ENCODE data around the gene PIM3. TPM values are rescaled to one million over a fixed set of nuclear protein-coding genes. Genes with fewer than 3 reads are reported as not detected.
A peak's percentile ranks its signal among the peaks of the same experiment; 100 is the strongest.

Gene PIM3
- total RNA-seq, 2 experiments from 2014 or later = 224 to 230 TPM

GRCh38 chr22:49922484-49922883 is 38.1 kb upstream of the PIM3 start:
- Mint-ChIP-seq H3K27ac (no peak overlapping the region), H3K9me3 (no peaks in the 10 kb centered on the region), H3K4me3 (no peak overlapping the region), H3K4me1 (ENCODE audit: low read depth) (peaks cover 36% of the 10 kb centered on the region), H3K27me3 (no peaks in the 10 kb centered on the region), H3K36me3 (ENCODE audit: low read depth) (peaks cover 14% of the 10 kb centered on the region)
- Histone ChIP-seq H3K4me1 (ENCODE audit: insufficient read depth, low read length) (peaks cover 40% of the 10 kb centered on the region), H3K27ac (ENCODE audit: low read depth in 1 of 2, low read length in 2 of 2) (no peak overlapping the region), H3K36me3 (ENCODE audit: insufficient read depth, low read length) (peaks cover 20% of the 10 kb centered on the region), H3K27me3 (ENCODE audit: control insufficient read depth in 1 of 2, insufficient read depth in 2 of 2, low read length in 2 of 2) (no peaks in the 10 kb centered on the region), H3K9me3 (ENCODE audit: control insufficient read depth in 1 of 2, insufficient read depth in 1 of 2, low read length in 2 of 2) (no peaks in the 10 kb centered on the region), H3K4me3 (ENCODE audit: low read length) (no peak overlapping the region)
- DNase-seq (no peak), ATAC-seq (ENCODE audit: poor library complexity) (no peak)
- no peak for TF ChIP-seq CTCF (IDR thresholded peaks at IDR 0.05)
- POLR2A ChIA-PET = no interaction called here
- intact Hi-C loops (cut with DNase I, micrococcal nuclease) = loop anchor here in 1 of 2 experiments (10.0 kb wide), 1 partner anchor 222 kb away; no protein-coding TSS in a partner anchor
- CTCF ChIA-PET = no interaction called here

GRCh38 chr22:49922926-49923325 is 37.6 kb upstream of the PIM3 start:
- Mint-ChIP-seq H3K4me3 (peak overlapping the region; percentile 45), H3K36me3 (ENCODE audit: low read depth) (peaks cover 12% of the 10 kb centered on the region), H3K9me3 (no peaks in the 10 kb centered on the region), H3K27me3 (no peaks in the 10 kb centered on the region), H3K4me1 (ENCODE audit: low read depth) (peaks cover 35% of the 10 kb centered on the region), H3K27ac (peak overlapping the region; percentile 20)
- no peak for TF ChIP-seq CTCF (IDR thresholded peaks at IDR 0.05)
- ATAC-seq (ENCODE audit: poor library complexity) = no peak
- no peak overlapping the region for H3K4me3 ChIP-seq (ENCODE audit: low read length)
- H3K36me3 ChIP-seq (ENCODE audit: insufficient read depth, low read length) = peaks cover 20% of the 10 kb centered on the region
- H3K4me1 ChIP-seq (ENCODE audit: insufficient read depth, low read length) = peaks cover 36% of the 10 kb centered on the region
- intact Hi-C loops (cut with DNase I, micrococcal nuclease) = loop anchor here in 1 of 2 experiments (10.0 kb wide), 1 partner anchor 222 kb away; no protein-coding TSS in a partner anchor
- no peaks in the 10 kb centered on the region for H3K9me3 ChIP-seq (ENCODE audit: control insufficient read depth in 1 of 2, insufficient read depth in 1 of 2, low read length in 2 of 2)
- H3K27me3 ChIP-seq (ENCODE audit: control insufficient read depth in 1 of 2, insufficient read depth in 2 of 2, low read length in 2 of 2) = no peaks in the 10 kb centered on the region
- ChIA-PET CTCF (no interaction called here), POLR2A (no interaction called here)
- H3K27ac ChIP-seq (ENCODE audit: low read depth in 1 of 2, low read length in 2 of 2) = no peak overlapping the region
- no peak for DNase-seq

GRCh38 chr22:49923445-49923844 is 37.1 kb upstream of the PIM3 start:
- Histone ChIP-seq H3K27ac (ENCODE audit: low read depth in 1 of 2, low read length in 2 of 2) (no peak overlapping the region), H3K4me1 (ENCODE audit: insufficient read depth, low read length) (peaks cover 36% of the 10 kb centered on the region), H3K36me3 (ENCODE audit: insufficient read depth, low read length) (peaks cover 20% of the 10 kb centered on the region), H3K4me3 (ENCODE audit: low read length) (no peak overlapping the region), H3K27me3 (ENCODE audit: control insufficient read depth in 1 of 2, insufficient read depth in 2 of 2, low read length in 2 of 2) (no peaks in the 10 kb centered on the region), H3K9me3 (ENCODE audit: control insufficient read depth in 1 of 2, insufficient read depth in 1 of 2, low read length in 2 of 2) (no peaks in the 10 kb centered on the region)
- H3K9me3 Mint-ChIP-seq = no peaks in the 10 kb centered on the region
- peak overlapping the region; percentile 45 for H3K4me3 Mint-ChIP-seq
- no peaks in the 10 kb centered on the region for H3K27me3 Mint-ChIP-seq
- intact Hi-C loops (cut with DNase I, micrococcal nuclease) = loop anchor here in 1 of 2 experiments (10.0 kb wide), 1 partner anchor 221 kb away; no protein-coding TSS in a partner anchor
- H3K4me1 Mint-ChIP-seq (ENCODE audit: low read depth) = peaks cover 35% of the 10 kb centered on the region
- POLR2A ChIA-PET = no interaction called here
- no peak for TF ChIP-seq CTCF (IDR thresholded peaks at IDR 0.05)
- ATAC-seq (ENCODE audit: poor library complexity) (no peak), DNase-seq (peak in 4 of 14 experiments; percentile 34 to 78 (median 48))
- CTCF ChIA-PET = interaction anchor here (0.7 kb wide), 1 partner anchor 87 kb away, joined by 3 read pairs; no protein-coding TSS in a partner anchor
- peak overlapping the region; percentile 20 for H3K27ac Mint-ChIP-seq
- H3K36me3 Mint-ChIP-seq (ENCODE audit: low read depth) = peaks cover 12% of the 10 kb centered on the region
